ENCODE results near the gene PHETA1. TPM values are rescaled to one million over a fixed set of nuclear protein-coding genes. Genes with fewer than 3 reads are reported as not detected.

The PHETA1 gene
- total and polyA plus RNA-seq, 9 donors = 1.8 to 26.5 (median 19.1) TPM

GRCh38 chr12:111347891-111348644 lies 20.8 kb downstream of the PHETA1 start:
- DNase-seq = no peak
- Histone ChIP-seq H3K27me3 (no peaks in the 10 kb centered on the region), H3K36me3 (no peaks in the 10 kb centered on the region), H3K27ac (no peak overlapping the region), H3K4me1 (ENCODE audit: insufficient read depth) (no peaks in the 10 kb centered on the region), H3K9me3 (peaks cover 0 to 5% of the 10 kb centered on the region in 2 donors), H3K4me3 (no peak overlapping the region)
- 95 to 96% (median 96%) methylated on average over 18 of the region's 18 CpGs for WGBS, 3 donors
- intact Hi-C loops (cut with DNase I) = no loop called here
- TF ChIP-seq EP300 (IDR thresholded peaks at IDR 0.05) (no peak), CTCF (IDR thresholded peaks at IDR 0.05) (no peak), POLR2A (IDR thresholded peaks at IDR 0.05) (no peak)

GRCh38 chr12:111344254-111344875 lies 24.5 kb downstream of the PHETA1 start:
- no peaks in the 10 kb centered on the region for H3K27me3 ChIP-seq
- no peak overlapping the region for H3K4me3 ChIP-seq
- intact Hi-C loops (cut with DNase I) = no loop called here
- H3K4me1 ChIP-seq (ENCODE audit: insufficient read depth) = no peaks in the 10 kb centered on the region
- no peak overlapping the region for H3K27ac ChIP-seq
- H3K9me3 ChIP-seq = peaks cover 0 to 5% of the 10 kb centered on the region in 2 donors
- TF ChIP-seq CTCF (IDR thresholded peaks at IDR 0.05) = no peak
- TF ChIP-seq POLR2A (IDR thresholded peaks at IDR 0.05) = no peak
- TF ChIP-seq EP300 (IDR thresholded peaks at IDR 0.05) = no peak
- WGBS, 3 donors = 83 to 85% (median 84%) methylated on average over 4 of the region's 4 CpGs
- no peaks in the 10 kb centered on the region for H3K36me3 ChIP-seq
- DNase-seq = no peak

GRCh38 chr12:111343181-111343580 lies 25.7 kb downstream of the PHETA1 start:
- peaks cover 0 to 3% of the 10 kb centered on the region in 2 donors for H3K9me3 ChIP-seq
- H3K36me3 ChIP-seq = no peaks in the 10 kb centered on the region
- no peak overlapping the region for H3K27ac ChIP-seq
- 81 to 100% (median 97%) methylated on average over 1 of the region's 1 CpG for WGBS, 3 donors
- no peak for DNase-seq
- H3K4me3 ChIP-seq = no peak overlapping the region
- H3K27me3 ChIP-seq = no peaks in the 10 kb centered on the region
- intact Hi-C loops (cut with DNase I) = no loop called here
- no peaks in the 10 kb centered on the region for H3K4me1 ChIP-seq (ENCODE audit: insufficient read depth)
- TF ChIP-seq EP300 (IDR thresholded peaks at IDR 0.05) (no peak), POLR2A (IDR thresholded peaks at IDR 0.05) (no peak), CTCF (IDR thresholded peaks at IDR 0.05) (no peak)

- no peak for DNase-seq
- H3K4me3 ChIP-seq = no peak overlapping the region
- intact Hi-C loops (cut with DNase I) = no loop called here
- no peaks in the 10 kb centered on the region for H3K9me3 ChIP-seq
- H3K36me3 ChIP-seq = no peaks in the 10 kb centered on the region
- no peak overlapping the region for H3K27ac ChIP-seq
- H3K4me1 ChIP-seq (ENCODE audit: insufficient read depth) = no peaks in the 10 kb centered on the region
- H3K27me3 ChIP-seq = no peaks in the 10 kb centered on the region
- 82 to 92% (median 89%) methylated on average over 8 of the region's 8 CpGs for WGBS, 3 donors
- no peak for TF ChIP-seq POLR2A (IDR thresholded peaks at IDR 0.05)
- no peak for TF ChIP-seq EP300 (IDR thresholded peaks at IDR 0.05)
These were observed 26.5 kb downstream of the PHETA1 start for GRCh38 chr12:111342376-111342775.
